Bronchial epithelial cell (primary cell): ENCODE measurements around the gene MMS19. TPM values are rescaled to one million over a fixed set of nuclear protein-coding genes. Genes with fewer than 3 reads are reported as not detected.

Experiments used
- DNase-seq: peaks from one replicate; pipeline ENCODE4 v3.0.0-alpha.2; 2010; ENCODE audit warnings: low read depth
- FAIRE-seq: peaks from 2 replicates; lab custom pipeline; 2011; peaks lifted over from hg19 to GRCh38; lab: Jason Lieb, UNC
- H3K27me3 ChIP-seq: 2 replicates; pipeline ENCODE4 v1.5.1; 2011; ENCODE audit warnings: low read length; ENCODE audit not compliant: control insufficient read depth, insufficient read depth
- H3K36me3 ChIP-seq: 2 replicates; pipeline ENCODE4 v1.5.1; 2011; ENCODE audit warnings: low read length; ENCODE audit not compliant: control insufficient read depth, insufficient read depth
- H3K4me3 ChIP-seq: 2 replicates; pipeline ENCODE4 v1.5.1; 2011; ENCODE audit warnings: mild to moderate bottlenecking, low read depth, low read length, control low read depth
- CTCF ChIP-seq: IDR thresholded peaks from 2 replicates; pipeline ENCODE4 v1.5.1; 2011; ENCODE audit warnings: mild to moderate bottlenecking, moderate library complexity, low read length, control low read depth, inconsistent platforms; ENCODE audit not compliant: insufficient read depth, severe bottlenecking
- total RNA-seq: library from RNA; depleted of rRNA; stranded (reverse); fragments of >200 nt; gene quantifications from 2 replicates; pipeline ENCODE4 v1.2.1, GENCODE V29; 2014

MMS19 gene
- total RNA-seq, 1 donor from 2014 or later, result 38.2 TPM

GRCh38 chr10:97456034-97456685 lies 42.1 kb downstream of the MMS19 start:
- no peak for TF ChIP-seq CTCF
- Histone ChIP-seq H3K27me3 (no peaks in the 10 kb centered on the region), H3K4me3 (no peak overlapping the region), H3K36me3 (peaks cover 21% of the 10 kb centered on the region)
- FAIRE-seq (peak; percentile 68), DNase-seq (no peak)

GRCh38 chr10:97454330-97455036 lies 43.7 kb downstream of the MMS19 start:
- H3K36me3 ChIP-seq, result peaks cover 14% of the 10 kb centered on the region
- FAIRE-seq, result no peak
- peak; percentile 82 for DNase-seq
- TF ChIP-seq CTCF, result no peak
- no peaks in the 10 kb centered on the region for H3K27me3 ChIP-seq
- H3K4me3 ChIP-seq, result no peak overlapping the region

- Histone ChIP-seq H3K4me3 (no peak overlapping the region), H3K36me3 (peaks cover 9% of the 10 kb centered on the region), H3K27me3 (no peaks in the 10 kb centered on the region)
- DNase-seq, result no peak
- no peak for TF ChIP-seq CTCF
- no peak for FAIRE-seq
Observed at GRCh38 chr10:97452352-97452751, 45.9 kb downstream of the MMS19 start.

- no peaks in the 10 kb centered on the region for H3K27me3 ChIP-seq
- H3K4me3 ChIP-seq, result no peak overlapping the region
- H3K36me3 ChIP-seq, result peaks cover 7% of the 10 kb centered on the region
- FAIRE-seq, result no peak
- TF ChIP-seq CTCF, result no peak
- no peak for DNase-seq
Observed at GRCh38 chr10:97451605-97452004, 46.6 kb downstream of the MMS19 start.

- peak; percentile 33 for DNase-seq
- TF ChIP-seq CTCF, result no peak
- H3K27me3 ChIP-seq, result no peaks in the 10 kb centered on the region
- peaks cover 5% of the 10 kb centered on the region for H3K36me3 ChIP-seq
- no peak overlapping the region for H3K4me3 ChIP-seq
- FAIRE-seq, result peak; percentile 85
Observed at GRCh38 chr10:97450828-97451227, 47.4 kb downstream of the MMS19 start.
